ENCODE results near the gene CAPN3.

- TF ChIP-seq POLR2A (IDR thresholded peaks at IDR 0.05): no peak
- TF ChIP-seq CTCF (IDR thresholded peaks at IDR 0.05 in 4 of 5, conservative IDR thresholded peaks at IDR 0.05 in 1 of 5): no peak
Measured at GRCh38 chr15:42359985-42360384, 684 bp downstream of the CAPN3 start.
